Measurements from ENCODE around the gene CMTM2.

CMTM2 gene, protein sequence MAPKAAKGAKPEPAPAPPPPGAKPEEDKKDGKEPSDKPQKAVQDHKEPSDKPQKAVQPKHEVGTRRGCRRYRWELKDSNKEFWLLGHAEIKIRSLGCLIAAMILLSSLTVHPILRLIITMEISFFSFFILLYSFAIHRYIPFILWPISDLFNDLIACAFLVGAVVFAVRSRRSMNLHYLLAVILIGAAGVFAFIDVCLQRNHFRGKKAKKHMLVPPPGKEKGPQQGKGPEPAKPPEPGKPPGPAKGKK

DNA sequence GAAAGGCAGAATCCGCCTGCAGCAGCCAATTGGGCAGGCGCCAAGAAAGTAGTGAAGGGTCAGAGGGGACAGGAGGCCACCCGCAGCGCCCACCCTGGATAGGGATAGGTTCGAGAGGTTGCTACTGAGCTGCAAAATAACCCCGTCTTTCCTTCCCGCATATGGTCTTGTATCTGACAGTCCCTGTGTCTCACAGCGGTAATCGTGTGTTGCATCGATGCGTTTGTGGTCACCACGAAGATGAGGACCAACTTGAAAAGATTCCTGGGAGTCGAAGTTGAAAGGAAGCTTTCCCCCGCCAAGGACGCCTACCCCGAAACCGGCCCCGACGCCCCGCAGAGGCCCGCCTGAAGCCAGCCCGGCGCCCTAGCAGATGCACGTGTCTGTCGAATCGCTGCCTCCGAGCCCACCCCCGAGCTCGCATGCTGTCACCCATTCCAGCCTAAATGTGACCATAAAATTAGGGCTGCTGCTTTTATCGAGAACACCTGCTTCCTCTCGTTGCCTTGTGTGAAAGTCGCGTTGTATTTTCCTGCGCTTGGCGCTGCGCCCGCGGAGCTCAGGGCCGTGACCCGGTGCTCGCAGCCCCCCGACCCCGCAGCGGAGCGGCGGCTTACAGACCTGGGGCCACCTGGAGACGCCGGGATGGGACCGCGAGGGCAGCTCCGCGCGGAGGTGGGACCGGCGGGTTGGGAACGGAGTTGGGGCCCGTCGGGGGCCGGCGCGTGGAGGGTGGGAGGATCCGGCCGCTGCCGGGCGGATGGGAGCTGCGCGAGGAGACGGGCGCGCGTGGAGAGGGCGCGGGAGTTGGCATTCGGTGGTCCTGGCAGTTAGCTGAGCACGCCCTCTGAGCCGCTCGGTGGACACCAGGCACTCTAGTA, at the start of gene CMTM2:
CMTM2 (plus strand) TSS at position 813 of the 881 bp plus-strand sequence. CDS start 145 bp downstream, outside the sequence.
- DNase-seq: no peak

GRCh38 chr16:66529475-66529874, 49.8 kb upstream of the CMTM2 start:
- no peak for DNase-seq

- DNase-seq: no peak
Measured at GRCh38 chr16:66534376-66534799, 44.9 kb upstream of the CMTM2 start.

GRCh38 chr16:66536525-66536924, 42.7 kb upstream of the CMTM2 start:
- DNase-seq: no peak

GRCh38 chr16:66537236-66537635, 42.0 kb upstream of the CMTM2 start:
- no peak for DNase-seq

GRCh38 chr16:66538910-66539309, 40.4 kb upstream of the CMTM2 start:
- no peak for DNase-seq

- DNase-seq: no peak
Measured at GRCh38 chr16:66539623-66540469, 39.4 kb upstream of the CMTM2 start.

DNA sequence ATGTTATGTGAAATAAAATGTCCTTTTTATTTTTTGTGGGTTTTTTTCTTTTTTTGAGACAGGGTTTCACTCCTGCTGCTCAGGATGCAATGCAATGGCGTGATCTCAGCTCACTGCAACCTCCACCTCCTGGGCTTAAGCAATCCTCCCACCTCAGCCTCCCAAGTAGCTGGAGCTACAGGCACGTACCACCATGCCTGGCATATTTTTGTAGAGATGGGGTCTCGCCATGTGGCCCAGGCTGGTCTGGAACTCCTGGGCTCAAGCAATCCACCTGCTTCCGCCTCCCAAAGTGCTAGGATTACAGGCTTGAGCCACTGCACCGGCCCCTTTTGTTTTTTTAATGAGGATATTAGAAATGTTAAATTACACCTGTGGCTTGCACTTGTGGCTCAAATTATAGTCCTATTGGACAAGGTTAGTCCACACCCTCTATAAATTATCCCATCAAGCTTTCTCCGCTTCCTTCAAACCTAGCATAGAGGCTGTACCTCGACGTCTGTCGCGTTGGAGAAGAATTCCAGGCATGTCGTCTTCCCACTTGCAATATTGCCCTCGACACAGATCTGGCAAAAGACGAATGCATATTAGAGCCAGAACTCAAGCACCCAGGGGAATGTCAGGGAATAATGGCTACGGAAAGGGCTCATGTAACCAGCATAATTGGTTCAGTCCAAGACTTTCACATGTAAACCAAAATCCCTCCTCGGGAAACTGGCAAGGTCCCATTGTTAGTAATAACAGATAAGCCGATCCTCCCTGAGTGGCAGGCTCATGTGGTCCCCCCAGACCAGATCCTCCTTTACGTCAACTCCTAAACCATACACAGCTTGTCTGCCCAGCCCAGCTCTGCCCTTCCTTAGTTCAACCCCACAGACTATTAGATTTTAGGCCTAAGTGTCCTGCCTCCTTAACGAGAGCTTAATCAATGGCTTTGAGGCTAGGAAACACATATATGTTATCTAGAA, 37.6 kb upstream of the CMTM2 start:
- no peak for DNase-seq

DNA sequence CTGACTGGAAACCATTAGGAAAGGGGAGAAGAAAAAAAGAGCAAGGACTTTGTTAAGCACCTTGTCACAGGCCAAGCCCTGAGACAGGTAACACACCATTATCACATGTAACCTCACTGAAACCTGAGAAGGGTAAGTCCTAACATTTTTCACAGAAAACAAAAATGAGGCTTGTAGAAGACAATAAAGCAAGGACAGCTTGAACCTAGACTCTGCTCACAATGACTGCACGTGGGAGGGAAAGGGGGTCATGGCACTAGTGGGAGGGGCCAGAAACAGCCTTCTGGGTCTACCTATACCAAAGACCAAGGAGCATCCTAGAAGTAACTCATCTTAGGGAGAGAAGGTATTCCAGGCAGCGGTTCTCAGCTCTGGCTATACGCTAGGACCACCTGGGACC, 36.9 kb upstream of the CMTM2 start:
- no peak for DNase-seq

DNA sequence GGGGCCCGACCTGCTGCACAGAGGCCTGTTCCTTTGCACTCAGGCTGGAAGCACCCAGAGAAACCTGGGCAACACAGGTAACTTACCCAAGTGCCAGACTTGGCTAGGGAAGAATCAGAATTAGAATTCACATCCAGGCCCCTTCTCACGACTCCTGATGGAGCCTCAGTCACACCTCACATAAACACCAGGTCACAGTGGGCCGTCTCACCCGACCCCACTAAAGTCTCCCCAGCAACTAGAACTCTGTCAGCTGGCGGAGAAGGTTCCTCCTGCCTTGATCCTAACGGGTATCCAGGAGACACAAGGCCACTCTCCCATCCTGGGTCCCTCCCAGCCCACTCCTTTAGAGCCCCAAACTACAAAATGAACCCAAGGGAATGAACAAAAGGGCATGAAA, 35.7 kb upstream of the CMTM2 start:
- no peak for DNase-seq

DNA sequence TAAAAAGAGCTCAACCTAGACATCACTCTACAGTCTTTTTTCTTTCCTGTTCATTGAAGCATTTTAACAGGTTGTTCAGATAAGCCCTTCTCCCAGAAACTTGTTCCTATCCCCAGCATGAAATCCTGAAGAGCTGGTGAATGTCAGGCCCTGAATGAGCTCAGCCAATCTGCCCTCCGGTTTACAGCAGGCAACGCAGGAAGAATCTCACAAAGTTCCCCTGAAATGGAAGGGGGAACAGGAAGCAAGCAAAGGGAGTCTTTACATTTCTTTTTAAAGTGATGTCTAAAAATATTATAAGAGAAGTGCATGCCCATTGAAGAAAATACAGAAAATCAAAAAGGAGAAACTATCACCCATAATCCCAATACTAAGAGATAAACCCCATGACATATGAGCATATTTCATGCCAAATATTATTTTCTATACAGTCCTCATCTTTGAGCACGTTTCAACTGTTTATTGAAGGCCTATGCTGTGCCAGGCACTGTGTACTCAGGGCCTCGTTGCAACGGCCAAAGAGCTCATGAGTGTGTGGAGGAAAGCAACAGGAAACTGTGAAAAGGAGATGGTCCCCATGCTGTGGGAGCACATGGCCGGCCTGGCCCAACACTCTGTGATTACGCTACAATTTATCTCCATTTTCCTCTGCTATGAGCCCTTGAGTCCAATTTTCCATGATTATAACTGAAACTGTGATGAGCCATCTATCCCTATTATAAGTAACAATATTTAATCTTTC, 35.1 kb upstream of the CMTM2 start:
- DNase-seq: no peak

GRCh38 chr16:66547101-66547989, 31.9 kb upstream of the CMTM2 start:
- DNase-seq: no peak

DNA sequence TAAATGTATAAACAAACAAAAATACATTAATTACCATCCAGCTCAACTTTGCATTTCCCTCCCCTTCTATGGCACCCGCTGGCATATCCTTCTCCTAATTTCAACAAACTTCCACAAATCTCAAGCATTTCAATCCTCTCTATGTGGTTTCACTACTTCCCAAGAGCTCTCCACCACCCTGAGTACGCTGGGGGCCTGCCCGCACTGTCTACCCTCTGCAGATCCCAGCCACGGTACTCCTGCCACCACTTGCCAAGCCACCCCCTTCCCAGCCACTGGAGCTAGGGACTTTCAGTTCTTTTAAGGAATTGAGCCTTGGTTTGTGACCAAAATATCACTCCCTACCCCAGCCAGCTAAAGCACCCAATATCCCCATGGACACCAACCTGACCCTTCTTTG, 31.2 kb upstream of the CMTM2 start:
- DNase-seq: no peak

- DNase-seq: no peak
Measured at GRCh38 chr16:66548868-66549267, 30.4 kb upstream of the CMTM2 start.

DNA sequence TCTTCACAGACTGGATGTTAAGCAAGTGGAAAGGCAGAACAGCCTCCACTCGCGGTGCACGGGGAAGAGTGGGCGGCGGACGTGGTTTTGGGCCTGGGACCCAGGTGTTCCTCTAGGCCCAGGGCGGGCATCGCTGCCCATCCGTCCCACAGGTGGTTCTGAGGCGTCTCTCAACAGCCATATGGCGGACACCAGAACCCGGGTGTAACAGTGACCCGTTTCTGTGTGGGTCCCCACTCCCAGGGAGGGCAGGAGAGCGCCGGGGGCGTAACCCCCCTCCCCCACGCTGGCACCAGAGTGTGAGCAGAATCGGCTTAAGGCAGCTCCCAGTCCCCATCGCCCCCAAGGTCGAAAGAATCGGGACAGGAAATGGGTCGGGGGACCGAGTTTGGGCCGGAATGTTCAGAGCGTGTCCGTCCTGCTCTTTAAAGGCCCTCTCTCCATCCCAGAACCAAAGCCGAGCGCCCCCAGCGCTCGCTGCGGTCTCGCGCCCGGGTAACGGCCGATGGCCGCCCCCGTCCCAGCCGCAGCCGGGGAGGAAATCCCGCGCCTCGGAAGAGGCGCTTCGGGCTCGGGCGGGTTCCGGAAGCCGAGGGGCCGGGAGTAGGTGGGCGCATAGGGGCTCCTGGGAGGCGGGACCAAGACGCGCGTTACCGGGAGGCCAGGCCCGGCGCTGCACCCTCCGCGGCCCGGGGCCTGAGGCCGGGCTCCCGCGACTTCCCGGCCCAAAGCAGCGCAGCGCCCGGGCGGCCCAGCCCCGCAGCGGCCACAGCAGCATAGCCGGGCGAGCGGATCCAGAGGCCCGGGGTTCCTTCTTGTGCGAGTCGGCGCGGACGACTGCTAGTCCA, 29.8 kb upstream of the CMTM2 start, which contains the start of gene TK2:
TK2 (minus strand) TSS at position 839 of the 848 bp plus-strand sequence; CDS start at position 778, 61 bp downstream.
- DNase-seq: peak; percentile 36

- peak; percentile 50 for DNase-seq
Measured at GRCh38 chr16:66551348-66551759, 27.9 kb upstream of the CMTM2 start.

GRCh38 chr16:66551788-66552285, 27.4 kb upstream of the CMTM2 start:
- no peak for DNase-seq

- DNase-seq: peak; percentile 91
Measured at GRCh38 chr16:66552286-66553177, 26.7 kb upstream of the CMTM2 start, which contains the start of gene CKLF. Gene CKLF (plus strand): TSS chr16:66552576. CDS start chr16:66552716, 140 bp downstream.
